ENCODE data around the gene PARVG.

- TF ChIP-seq POLR2A (IDR thresholded peaks at IDR 0.05; ENCODE audit: low read length) (no peak), GATA1 (IDR thresholded peaks at IDR 0.05; ENCODE audit: low read depth, low read length) (no peak)
Observed at GRCh38 chr22:44193535-44193891, 12.8 kb downstream of the PARVG start.

All from erythroblast (primary cell).